Measurements from ENCODE around the gene PDGFD.

Gene PDGFD

DNA sequence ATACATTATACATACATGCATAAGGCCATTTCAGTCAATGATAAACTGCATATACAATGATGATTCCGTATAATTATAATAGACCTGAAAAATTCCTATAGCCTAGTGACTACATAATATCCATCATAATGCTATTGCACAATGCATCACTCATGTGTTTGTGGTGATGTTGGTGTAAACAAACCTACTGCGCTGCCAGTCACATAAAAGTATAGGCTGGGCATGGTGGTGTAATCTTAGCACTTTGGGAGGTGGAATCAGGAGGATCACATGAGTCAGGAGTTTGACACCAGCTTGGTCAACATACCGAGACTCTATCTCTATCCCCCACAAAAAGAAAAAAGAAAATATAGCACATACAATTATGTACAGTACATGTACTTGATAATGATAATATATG, 291.2 kb downstream of the PDGFD start:
- no peaks in the 10 kb centered on the region for H4K20me1 ChIP-seq (ENCODE audit: insufficient read depth)
- no peak overlapping the region for H3K4me2 ChIP-seq
- no peaks in the 10 kb centered on the region for H3K36me3 ChIP-seq (ENCODE audit: insufficient read depth)
- no peaks in the 10 kb centered on the region for H3K79me2 ChIP-seq (ENCODE audit: insufficient read depth, low read depth)
- H3K4me3 ChIP-seq (IDR thresholded peaks at IDR 0.05; ENCODE audit: insufficient read depth, low read depth, low read length), result no peak overlapping the region
- no peak overlapping the region for H3K9ac ChIP-seq
- H3K27ac ChIP-seq, result no peak overlapping the region
- H2AFZ ChIP-seq (ENCODE audit: low read depth), result no peak overlapping the region
- H3K4me1 ChIP-seq (ENCODE audit: low read depth, poor library complexity, severe bottlenecking), result no peaks in the 10 kb centered on the region
- H3K27me3 ChIP-seq (ENCODE audit: insufficient read depth, low read depth), result no peaks in the 10 kb centered on the region
- TF ChIP-seq, protein P1, sequence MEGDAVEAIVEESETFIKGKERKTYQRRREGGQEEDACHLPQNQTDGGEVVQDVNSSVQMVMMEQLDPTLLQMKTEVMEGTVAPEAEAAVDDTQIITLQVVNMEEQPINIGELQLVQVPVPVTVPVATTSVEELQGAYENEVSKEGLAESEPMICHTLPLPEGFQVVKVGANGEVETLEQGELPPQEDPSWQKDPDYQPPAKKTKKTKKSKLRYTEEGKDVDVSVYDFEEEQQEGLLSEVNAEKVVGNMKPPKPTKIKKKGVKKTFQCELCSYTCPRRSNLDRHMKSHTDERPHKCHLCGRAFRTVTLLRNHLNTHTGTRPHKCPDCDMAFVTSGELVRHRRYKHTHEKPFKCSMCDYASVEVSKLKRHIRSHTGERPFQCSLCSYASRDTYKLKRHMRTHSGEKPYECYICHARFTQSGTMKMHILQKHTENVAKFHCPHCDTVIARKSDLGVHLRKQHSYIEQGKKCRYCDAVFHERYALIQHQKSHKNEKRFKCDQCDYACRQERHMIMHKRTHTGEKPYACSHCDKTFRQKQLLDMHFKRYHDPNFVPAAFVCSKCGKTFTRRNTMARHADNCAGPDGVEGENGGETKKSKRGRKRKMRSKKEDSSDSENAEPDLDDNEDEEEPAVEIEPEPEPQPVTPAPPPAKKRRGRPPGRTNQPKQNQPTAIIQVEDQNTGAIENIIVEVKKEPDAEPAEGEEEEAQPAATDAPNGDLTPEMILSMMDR (conservative IDR thresholded peaks at IDR 0.05; ENCODE audit: low read depth, low read length), result no peak

DNA sequence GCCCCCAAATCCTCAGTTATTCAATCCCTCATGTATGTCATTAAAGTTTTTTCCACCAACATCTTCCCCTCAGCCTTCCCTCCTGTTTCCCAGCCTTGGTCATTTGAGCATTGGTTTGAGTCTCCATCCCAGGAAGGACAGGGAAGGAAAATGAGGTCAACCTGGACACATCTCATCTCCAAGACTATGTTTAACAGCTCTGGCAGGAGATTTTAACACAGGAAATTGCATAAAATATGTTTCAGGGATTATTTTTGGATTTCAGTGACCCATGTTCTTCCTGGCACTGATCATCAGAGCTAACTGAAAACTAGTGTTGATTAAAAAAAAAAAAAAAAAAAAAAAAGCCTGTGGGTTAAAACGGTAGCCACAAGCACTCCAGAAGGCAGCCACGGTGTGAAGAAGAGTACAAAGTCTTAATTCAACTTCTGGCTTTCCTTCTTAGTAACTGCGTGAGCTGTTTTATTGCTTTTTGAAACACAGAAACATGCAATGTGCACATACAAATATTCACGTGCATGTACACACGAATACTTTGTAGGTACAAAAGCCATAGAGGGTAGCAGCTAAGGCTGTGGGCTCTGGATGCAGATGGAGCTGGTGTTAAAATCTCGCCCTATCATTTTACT, 291.9 kb downstream of the PDGFD start:
- H3K27ac ChIP-seq, result no peak overlapping the region
- no peak overlapping the region for H3K4me3 ChIP-seq (IDR thresholded peaks at IDR 0.05; ENCODE audit: insufficient read depth, low read depth, low read length)
- no peaks in the 10 kb centered on the region for H3K36me3 ChIP-seq (ENCODE audit: insufficient read depth)
- no peaks in the 10 kb centered on the region for H3K27me3 ChIP-seq (ENCODE audit: insufficient read depth, low read depth)
- no peak overlapping the region for H3K4me2 ChIP-seq
- no peak overlapping the region for H3K9ac ChIP-seq
- no peak overlapping the region for H2AFZ ChIP-seq (ENCODE audit: low read depth)
- H3K79me2 ChIP-seq (ENCODE audit: insufficient read depth, low read depth), result no peaks in the 10 kb centered on the region
- no peaks in the 10 kb centered on the region for H4K20me1 ChIP-seq (ENCODE audit: insufficient read depth)
- TF ChIP-seq, protein P1 (conservative IDR thresholded peaks at IDR 0.05; ENCODE audit: low read depth, low read length), result no peak
- no peaks in the 10 kb centered on the region for H3K4me1 ChIP-seq (ENCODE audit: low read depth, poor library complexity, severe bottlenecking)

DNA sequence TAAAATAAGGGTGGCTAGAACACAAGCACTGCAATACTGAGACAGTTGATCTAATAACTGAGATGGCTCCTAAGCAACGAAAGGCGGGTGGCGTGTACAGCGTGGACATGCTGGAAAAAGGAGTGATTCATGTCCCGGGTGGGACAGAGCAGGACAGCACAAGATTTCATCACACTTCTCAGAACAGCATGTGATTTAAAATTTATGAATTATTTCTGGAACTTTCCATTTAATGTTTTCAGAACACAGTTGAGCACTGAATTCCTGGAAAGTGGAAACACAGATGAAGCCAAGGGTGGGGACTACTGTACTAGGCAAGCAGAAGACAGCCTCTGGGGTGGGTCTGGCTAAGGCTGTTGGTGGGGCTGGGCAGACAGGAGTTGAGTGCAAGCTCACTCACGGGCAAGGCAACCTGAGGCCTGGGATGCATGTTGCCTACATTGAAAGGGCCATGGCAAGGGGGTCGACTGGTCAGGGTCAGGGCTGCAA, 293.1 kb downstream of the PDGFD start:
- Histone ChIP-seq H3K4me3 (IDR thresholded peaks at IDR 0.05; ENCODE audit: insufficient read depth, low read depth, low read length) (no peak overlapping the region), H3K27ac (no peak overlapping the region), H2AFZ (ENCODE audit: low read depth) (no peak overlapping the region), H3K9ac (no peak overlapping the region), H3K4me1 (ENCODE audit: low read depth, poor library complexity, severe bottlenecking) (no peaks in the 10 kb centered on the region), H3K36me3 (ENCODE audit: insufficient read depth) (no peaks in the 10 kb centered on the region), H3K4me2 (no peak overlapping the region), H3K27me3 (ENCODE audit: insufficient read depth, low read depth) (no peaks in the 10 kb centered on the region), H3K79me2 (ENCODE audit: insufficient read depth, low read depth) (no peaks in the 10 kb centered on the region), H4K20me1 (ENCODE audit: insufficient read depth) (no peaks in the 10 kb centered on the region)
- TF ChIP-seq, protein P1 (conservative IDR thresholded peaks at IDR 0.05; ENCODE audit: low read depth, low read length), result no peak

DNA sequence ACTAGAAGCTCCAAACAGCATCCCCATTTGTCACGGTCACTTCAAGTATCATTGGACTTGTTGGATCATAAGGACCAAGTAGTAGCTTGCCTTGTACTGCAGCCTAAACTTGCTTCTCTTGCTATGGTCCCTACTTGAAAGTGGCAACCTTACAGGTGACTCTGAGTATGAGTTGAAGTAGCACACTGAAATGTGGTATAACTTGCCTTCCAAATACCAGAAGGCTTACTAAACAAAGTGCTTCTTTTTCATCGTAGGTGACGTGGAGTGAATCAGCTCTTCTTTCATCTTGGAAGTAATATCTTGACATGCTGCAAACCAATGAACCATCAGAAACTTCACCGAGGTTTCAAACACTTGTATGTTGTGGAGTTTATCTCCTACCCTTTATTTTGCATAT, 296.5 kb downstream of the PDGFD start:
- Histone ChIP-seq H3K4me1 (ENCODE audit: low read depth, poor library complexity, severe bottlenecking) (no peaks in the 10 kb centered on the region), H3K4me3 (IDR thresholded peaks at IDR 0.05; ENCODE audit: insufficient read depth, low read depth, low read length) (no peak overlapping the region), H2AFZ (ENCODE audit: low read depth) (no peak overlapping the region), H4K20me1 (ENCODE audit: insufficient read depth) (no peaks in the 10 kb centered on the region), H3K27me3 (ENCODE audit: insufficient read depth, low read depth) (no peaks in the 10 kb centered on the region), H3K4me2 (no peak overlapping the region), H3K79me2 (ENCODE audit: insufficient read depth, low read depth) (no peaks in the 10 kb centered on the region), H3K36me3 (ENCODE audit: insufficient read depth) (no peaks in the 10 kb centered on the region), H3K9ac (no peak overlapping the region), H3K27ac (no peak overlapping the region)
- TF ChIP-seq, protein P1 (conservative IDR thresholded peaks at IDR 0.05; ENCODE audit: low read depth, low read length), result no peak
